HEK293 (cell line): Measurements from ENCODE around the gene CDKN2A.

Experiments
- CTCF ChIA-PET: fragments of 350-600 bp; formaldehyde crosslinking; extraction: SDS; loops from one replicate; lab custom pipeline; 2021; ENCODE audit warnings: antibody characterized with exemption; lab: Yijun Ruan, JAX
- POLR2A ChIA-PET: fragments of 300-600 bp; formaldehyde crosslinking; extraction: SDS; loops from one replicate; lab custom pipeline; 2020; ENCODE audit warnings: antibody characterized with exemption, inconsistent platforms; lab: Yijun Ruan, JAX
- H3K27ac ChIP-seq: fragments of 200-500 bp; sonication (Bioruptor generic); 2 replicates; pipeline ENCODE4 v1.5.1; 2014; ENCODE audit warnings: low read depth, low read length, control low read depth, inconsistent platforms; ENCODE audit errors: extremely low read depth
- H3K36me3 ChIP-seq, 2 experiments: fragments of 200-500 bp in 1 of 2; sonication (Bioruptor generic) in 1 of 2; 1 replicate in 1 of 2; 2 replicates in 1 of 2; pipeline ENCODE4 v1.5.1; 2014 to 2017; ENCODE audit warnings: inconsistent platforms in 2 of 2, low read length in 2 of 2; ENCODE audit not compliant: control insufficient read depth in 2 of 2, insufficient read depth in 1 of 2
- H3K4me1 ChIP-seq: fragments of 200-500 bp; sonication (Bioruptor generic); 2 replicates; pipeline ENCODE4 v1.5.1; 2014; ENCODE audit warnings: mild to moderate bottlenecking, low read length, inconsistent platforms; ENCODE audit not compliant: control insufficient read depth, insufficient read depth
- H3K4me3 ChIP-seq: 2 replicates; pipeline ENCODE4 v1.5.1; 2011; ENCODE audit warnings: low read depth, mild to moderate bottlenecking, control low read depth, low read length, moderate library complexity
- H3K9me3 ChIP-seq: fragments of 200-500 bp; sonication (Bioruptor generic); 2 replicates; pipeline ENCODE4 v1.5.1; 2014; ENCODE audit warnings: low read depth, low read length, inconsistent platforms; ENCODE audit not compliant: control insufficient read depth, insufficient read depth
- GLIS1 ChIP-seq: fragments of 450-650 bp; formaldehyde crosslinking; IDR thresholded peaks from 2 replicates; pipeline ENCODE4 v1.5.1; 2016; ENCODE audit warnings: missing biosample characterization, missing genetic modification characterization
- HOXC10 ChIP-seq: sonication (generic); formaldehyde crosslinking; IDR thresholded peaks from 2 replicates; pipeline ENCODE4 v1.8.1; 2023; ENCODE audit warnings: mild to moderate bottlenecking, missing genetic modification reagents
- KLF1 ChIP-seq: fragments of 450-650 bp; formaldehyde crosslinking; IDR thresholded peaks from 2 replicates; pipeline ENCODE4 v1.5.1; 2016; ENCODE audit warnings: missing biosample characterization, missing genetic modification characterization
- KLF16 ChIP-seq: fragments of 450-650 bp; formaldehyde crosslinking; IDR thresholded peaks from 2 replicates; pipeline ENCODE4 v1.5.1; 2017; ENCODE audit warnings: missing biosample characterization, missing genetic modification characterization
- KLF8 ChIP-seq: fragments of 450-650 bp; formaldehyde crosslinking; IDR thresholded peaks from 2 replicates; pipeline ENCODE4 v1.5.1; 2016; ENCODE audit warnings: missing biosample characterization, missing genetic modification characterization
- SP3 ChIP-seq: fragments of 450-650 bp; formaldehyde crosslinking; IDR thresholded peaks from 2 replicates; pipeline ENCODE4 v1.5.1; 2016; ENCODE audit warnings: missing biosample characterization, missing genetic modification characterization
- ZBTB21 ChIP-seq: fragments of 450-650 bp; formaldehyde crosslinking; IDR thresholded peaks from 2 replicates; pipeline ENCODE4 v1.5.1; 2017; ENCODE audit warnings: missing biosample characterization, missing genetic modification characterization
- ZEB2 ChIP-seq: fragments of 450-650 bp; formaldehyde crosslinking; IDR thresholded peaks from 2 replicates; pipeline ENCODE4 v1.5.1; 2016; ENCODE audit warnings: missing biosample characterization, missing genetic modification characterization
- ZNF155 ChIP-seq: fragments of 450-650 bp; formaldehyde crosslinking; IDR thresholded peaks from 2 replicates; pipeline ENCODE4 v1.5.1; 2016; ENCODE audit warnings: missing biosample characterization, missing genetic modification characterization
- ZNF2 ChIP-seq: fragments of 450-650 bp; formaldehyde crosslinking; IDR thresholded peaks from 2 replicates; pipeline ENCODE4 v1.5.1; 2016; ENCODE audit warnings: missing biosample characterization, missing genetic modification characterization
- ZNF302 ChIP-seq: fragments of 450-650 bp; formaldehyde crosslinking; IDR thresholded peaks from 2 replicates; pipeline ENCODE4 v1.5.1; 2016; ENCODE audit warnings: missing biosample characterization, missing genetic modification characterization, low read depth
- ZNF311 ChIP-seq: fragments of 450-650 bp; formaldehyde crosslinking; IDR thresholded peaks from 2 replicates; pipeline ENCODE4 v1.5.1; 2017; ENCODE audit warnings: missing biosample characterization, missing genetic modification characterization, borderline replicate concordance
- ZNF366 ChIP-seq: fragments of 450-650 bp; formaldehyde crosslinking; conservative IDR thresholded peaks from 2 replicates; pipeline ENCODE4 v1.5.1; 2016; ENCODE audit warnings: missing biosample characterization, missing genetic modification characterization
- ZNF394 ChIP-seq: fragments of 450-650 bp; formaldehyde crosslinking; IDR thresholded peaks from 2 replicates; pipeline ENCODE4 v1.5.1; 2016; ENCODE audit warnings: missing biosample characterization, missing genetic modification characterization, mild to moderate bottlenecking, moderate library complexity, borderline replicate concordance
- ZNF416 ChIP-seq: fragments of 450-650 bp; formaldehyde crosslinking; IDR thresholded peaks from 2 replicates; pipeline ENCODE4 v1.5.1; 2016; ENCODE audit warnings: missing biosample characterization, missing genetic modification characterization
- ZNF48 ChIP-seq: fragments of 450-650 bp; formaldehyde crosslinking; IDR thresholded peaks from 2 replicates; pipeline ENCODE4 v1.5.1; 2016; ENCODE audit warnings: missing biosample characterization, missing genetic modification characterization
- ZNF529 ChIP-seq: fragments of 450-650 bp; formaldehyde crosslinking; IDR thresholded peaks from 2 replicates; pipeline ENCODE4 v1.5.1; 2017; ENCODE audit warnings: missing genetic modification characterization, missing biosample characterization; ENCODE audit not compliant: insufficient replicate concordance
- ZNF544 ChIP-seq: fragments of 450-650 bp; formaldehyde crosslinking; IDR thresholded peaks from 2 replicates; pipeline ENCODE4 v1.5.0; 2017; ENCODE audit warnings: missing biosample characterization, missing genetic modification characterization
- ZNF549 ChIP-seq: fragments of 450-650 bp; IDR thresholded peaks from 2 replicates; pipeline ENCODE4 v1.5.1; 2018; ENCODE audit warnings: missing biosample characterization, missing genetic modification characterization, mild to moderate bottlenecking, inconsistent platforms, moderate library complexity
- ZNF555 ChIP-seq: fragments of 450-650 bp; formaldehyde crosslinking; conservative IDR thresholded peaks from 2 replicates; pipeline ENCODE4 v1.5.1; 2017; ENCODE audit warnings: missing biosample characterization, mild to moderate bottlenecking, missing genetic modification characterization, inconsistent platforms
- ZNF571 ChIP-seq: fragments of 450-650 bp; formaldehyde crosslinking; IDR thresholded peaks from 2 replicates; pipeline ENCODE4 v1.5.0; 2017; ENCODE audit warnings: missing biosample characterization, missing genetic modification characterization
- ZNF600 ChIP-seq: fragments of 450-650 bp; formaldehyde crosslinking; IDR thresholded peaks from 2 replicates; pipeline ENCODE4 v1.5.1; 2016; ENCODE audit warnings: missing biosample characterization, missing genetic modification characterization
- ZNF677 ChIP-seq: fragments of 450-650 bp; IDR thresholded peaks from 2 replicates; pipeline ENCODE4 v1.5.0; 2018; ENCODE audit warnings: missing biosample characterization, mild to moderate bottlenecking, missing genetic modification characterization, moderate library complexity
- ZNF830 ChIP-seq: fragments of 450-650 bp; IDR thresholded peaks from 2 replicates; pipeline ENCODE4 v1.5.0; 2018; ENCODE audit warnings: missing biosample characterization, missing genetic modification characterization, low read depth, mild to moderate bottlenecking, moderate library complexity
- ZNF837 ChIP-seq: fragments of 450-650 bp; formaldehyde crosslinking; IDR thresholded peaks from 2 replicates; pipeline ENCODE4 v1.5.1; 2016; ENCODE audit warnings: missing biosample characterization, missing genetic modification characterization
- ZSCAN30 ChIP-seq: fragments of 450-650 bp; IDR thresholded peaks from 2 replicates; pipeline ENCODE4 v1.5.1; 2018; ENCODE audit warnings: missing biosample characterization, mild to moderate bottlenecking, missing genetic modification characterization, moderate library complexity
- TF ChIP-seq, protein P1 (sequence below): fragments of 450-650 bp; formaldehyde crosslinking; IDR thresholded peaks from 2 replicates; pipeline ENCODE4 v1.5.1; 2016; ENCODE audit warnings: missing biosample characterization, missing genetic modification characterization
- TF ChIP-seq, protein P2 (sequence below): fragments of 450-650 bp; formaldehyde crosslinking; IDR thresholded peaks from 2 replicates; pipeline ENCODE4 v1.5.1; 2017; ENCODE audit warnings: missing biosample characterization, missing genetic modification characterization
- TF ChIP-seq, protein P3 (sequence below): fragments of 450-650 bp; formaldehyde crosslinking; IDR thresholded peaks from 2 replicates; pipeline ENCODE4 v1.5.1; 2016; ENCODE audit warnings: missing biosample characterization, missing genetic modification characterization
- TF ChIP-seq, protein P4 (sequence below): fragments of 450-650 bp; formaldehyde crosslinking; IDR thresholded peaks from 2 replicates; pipeline ENCODE4 v1.5.1; 2016; ENCODE audit warnings: missing biosample characterization, missing genetic modification characterization
- TF ChIP-seq, protein P5 (sequence below): fragments of 450-650 bp; IDR thresholded peaks from 2 replicates; pipeline ENCODE4 v1.5.1; 2018; ENCODE audit warnings: missing biosample characterization, missing genetic modification characterization

CDKN2A gene

DNA sequence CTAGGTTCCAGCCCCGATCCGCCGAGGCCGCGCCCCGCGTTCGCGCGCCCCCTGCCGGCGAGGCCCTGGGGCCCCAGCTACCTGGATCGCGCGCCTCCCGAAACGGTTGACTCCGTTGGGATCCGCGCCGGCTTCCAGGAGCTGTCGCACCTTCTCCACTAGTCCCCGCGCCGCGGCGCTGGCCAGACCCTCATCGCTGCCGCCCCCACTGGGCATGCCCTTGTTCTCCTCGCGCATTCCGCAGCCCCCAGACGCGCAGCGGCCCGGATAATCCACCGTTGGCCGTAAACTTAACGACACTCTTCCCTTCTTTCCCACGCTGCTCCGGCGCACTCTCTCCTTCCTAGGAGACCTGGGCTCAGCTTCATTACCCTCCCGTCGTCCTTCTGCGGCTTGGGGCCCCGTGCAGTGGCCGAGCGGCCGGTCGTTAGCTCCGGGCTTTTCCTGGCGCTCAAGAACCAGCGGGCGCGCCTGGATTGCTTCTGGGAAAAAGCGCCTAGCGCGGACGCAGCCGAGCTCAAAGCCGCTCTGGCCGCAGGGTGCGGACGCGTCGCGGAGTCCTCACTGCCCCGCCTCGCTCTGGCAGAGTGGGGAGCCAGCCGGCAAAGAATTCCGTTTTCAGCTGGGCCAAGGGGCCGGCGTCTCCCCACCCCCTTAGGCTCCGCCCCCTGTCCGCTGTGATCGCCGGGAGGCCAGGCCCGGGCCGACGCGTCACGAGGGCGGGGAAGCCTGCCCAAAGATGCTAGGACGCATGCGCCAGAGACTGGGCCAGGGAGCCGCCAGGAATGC is 14.7 kb upstream of the CDKN2A start, which contains the start of gene CDKN2B (continued):
- TF ChIP-seq ZNF48, result no peak
- TF ChIP-seq GLIS1 (tag by site-specific recombination), result peak; percentile 31; the same call in 1 of the 2 replicates
- no peak for TF ChIP-seq HOXC10 (CRISPR knock-in tag)
- peak; percentile 80 for TF ChIP-seq ZNF394 (tag by site-specific recombination)
- TF ChIP-seq ZNF677 (tag by site-specific recombination), result no peak
- TF ChIP-seq KLF8, result peak; percentile 30
- TF ChIP-seq, protein P1, sequence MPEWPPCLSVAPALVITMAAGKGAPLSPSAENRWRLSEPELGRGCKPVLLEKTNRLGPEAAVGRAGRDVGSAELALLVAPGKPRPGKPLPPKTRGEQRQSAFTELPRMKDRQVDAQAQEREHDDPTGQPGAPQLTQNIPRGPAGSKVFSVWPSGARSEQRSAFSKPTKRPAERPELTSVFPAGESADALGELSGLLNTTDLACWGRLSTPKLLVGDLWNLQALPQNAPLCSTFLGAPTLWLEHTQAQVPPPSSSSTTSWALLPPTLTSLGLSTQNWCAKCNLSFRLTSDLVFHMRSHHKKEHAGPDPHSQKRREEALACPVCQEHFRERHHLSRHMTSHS (tag by site-specific recombination), result no peak
- peak; percentile 15; the same call in 1 of the 2 replicates for TF ChIP-seq KLF1 (tag by site-specific recombination)
- TF ChIP-seq ZNF529 (tag by site-specific recombination), result no peak
- no peak for TF ChIP-seq ZNF302 (tag by site-specific recombination)
- TF ChIP-seq ZNF366 (tag by site-specific recombination), result peak; percentile 79
- no peak for TF ChIP-seq ZNF311 (tag by site-specific recombination)
- TF ChIP-seq ZBTB21 (tag by site-specific recombination), result no peak
- TF ChIP-seq ZSCAN30, result peak; percentile 79
- peak; percentile 78 for TF ChIP-seq SP3 (tag by site-specific recombination)
- no peak for TF ChIP-seq ZNF549 (tag by site-specific recombination)
- peak; percentile 89 for TF ChIP-seq ZEB2
- TF ChIP-seq ZNF837 (tag by site-specific recombination), result 0 out of 2 replicates have a peak, but pooled peaks have one; percentile 67
- no peak for TF ChIP-seq ZNF416 (tag by site-specific recombination)
- TF ChIP-seq ZNF571 (tag by site-specific recombination), result no peak

DNA sequence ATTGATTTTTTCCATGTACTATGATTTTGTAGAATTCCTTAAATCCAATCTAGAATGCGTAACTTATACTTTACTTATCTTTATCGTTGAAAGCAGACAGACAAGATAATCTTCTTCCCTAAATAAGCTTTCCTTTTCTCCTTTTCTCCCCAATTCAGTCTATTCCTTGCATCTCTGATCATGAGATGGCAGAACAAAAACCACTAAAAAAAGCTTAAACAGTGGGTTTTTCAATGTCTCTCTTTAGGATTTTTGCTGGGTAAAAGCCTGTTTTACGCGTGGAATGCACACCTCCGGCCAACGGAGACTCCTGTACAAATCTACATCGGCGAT is 14.2 kb upstream of the CDKN2A start:
- H3K9me3 ChIP-seq, result no peaks in the 10 kb centered on the region
- peak overlapping the region; percentile 95 for H3K4me3 ChIP-seq
- peaks cover 1 to 21% of the 10 kb centered on the region in 2 experiments; a peak in 2 of 3 replicates for H3K36me3 ChIP-seq
- H3K4me1 ChIP-seq, result peaks cover 5% of the 10 kb centered on the region
- POLR2A ChIA-PET, result interaction anchor here (0.9 to 4.5 kb wide), 49 partner anchors 8 to 451 kb away, joined by 3 to 156 read pairs (median 8); partner anchors contain the start of genes CDKN2A, CDKN2B-AS1 and MTAP
- peak overlapping the region; percentile 85 for H3K27ac ChIP-seq
- CTCF ChIA-PET, result interaction anchor here (0.6 to 6.4 kb wide), 60 partner anchors 8 to 605 kb away, joined by 3 to 75 read pairs (median 5); partner anchors contain the start of genes CDKN2A and CDKN2B-AS1
- TF ChIP-seq, protein P2, sequence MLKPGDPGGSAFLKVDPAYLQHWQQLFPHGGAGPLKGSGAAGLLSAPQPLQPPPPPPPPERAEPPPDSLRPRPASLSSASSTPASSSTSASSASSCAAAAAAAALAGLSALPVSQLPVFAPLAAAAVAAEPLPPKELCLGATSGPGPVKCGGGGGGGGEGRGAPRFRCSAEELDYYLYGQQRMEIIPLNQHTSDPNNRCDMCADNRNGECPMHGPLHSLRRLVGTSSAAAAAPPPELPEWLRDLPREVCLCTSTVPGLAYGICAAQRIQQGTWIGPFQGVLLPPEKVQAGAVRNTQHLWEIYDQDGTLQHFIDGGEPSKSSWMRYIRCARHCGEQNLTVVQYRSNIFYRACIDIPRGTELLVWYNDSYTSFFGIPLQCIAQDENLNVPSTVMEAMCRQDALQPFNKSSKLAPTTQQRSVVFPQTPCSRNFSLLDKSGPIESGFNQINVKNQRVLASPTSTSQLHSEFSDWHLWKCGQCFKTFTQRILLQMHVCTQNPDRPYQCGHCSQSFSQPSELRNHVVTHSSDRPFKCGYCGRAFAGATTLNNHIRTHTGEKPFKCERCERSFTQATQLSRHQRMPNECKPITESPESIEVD (tag by site-specific recombination), result peak; percentile 17; the same call in 1 of the 2 replicates
- TF ChIP-seq ZNF544 (tag by site-specific recombination) (no peak), ZNF600 (tag by site-specific recombination) (no peak), KLF8 (no peak), ZNF2 (tag by site-specific recombination) (no peak), ZNF830 (no peak), KLF16 (tag by site-specific recombination) (no peak), ZNF155 (tag by site-specific recombination) (no peak), ZNF555 (no peak)
- TF ChIP-seq, protein P3, sequence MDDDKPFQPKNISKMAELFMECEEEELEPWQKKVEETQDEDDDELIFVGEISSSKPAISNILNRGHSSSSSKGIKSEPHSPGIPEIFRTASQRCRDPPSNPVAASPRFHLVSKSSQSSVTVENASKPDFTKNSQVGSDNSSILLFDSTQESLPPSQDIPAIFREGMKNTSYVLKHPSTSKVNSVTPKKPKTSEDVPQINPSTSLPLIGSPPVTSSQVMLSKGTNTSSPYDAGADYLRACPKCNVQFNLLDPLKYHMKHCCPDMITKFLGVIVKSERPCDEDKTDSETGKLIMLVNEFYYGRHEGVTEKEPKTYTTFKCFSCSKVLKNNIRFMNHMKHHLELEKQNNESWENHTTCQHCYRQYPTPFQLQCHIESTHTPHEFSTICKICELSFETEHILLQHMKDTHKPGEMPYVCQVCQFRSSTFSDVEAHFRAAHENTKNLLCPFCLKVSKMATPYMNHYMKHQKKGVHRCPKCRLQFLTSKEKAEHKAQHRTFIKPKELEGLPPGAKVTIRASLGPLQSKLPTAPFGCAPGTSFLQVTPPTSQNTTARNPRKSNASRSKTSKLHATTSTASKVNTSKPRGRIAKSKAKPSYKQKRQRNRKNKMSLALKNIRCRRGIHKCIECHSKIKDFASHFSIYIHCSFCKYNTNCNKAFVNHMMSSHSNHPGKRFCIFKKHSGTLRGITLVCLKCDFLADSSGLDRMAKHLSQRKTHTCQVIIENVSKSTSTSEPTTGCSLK, result no peak
- TF ChIP-seq, protein P4, sequence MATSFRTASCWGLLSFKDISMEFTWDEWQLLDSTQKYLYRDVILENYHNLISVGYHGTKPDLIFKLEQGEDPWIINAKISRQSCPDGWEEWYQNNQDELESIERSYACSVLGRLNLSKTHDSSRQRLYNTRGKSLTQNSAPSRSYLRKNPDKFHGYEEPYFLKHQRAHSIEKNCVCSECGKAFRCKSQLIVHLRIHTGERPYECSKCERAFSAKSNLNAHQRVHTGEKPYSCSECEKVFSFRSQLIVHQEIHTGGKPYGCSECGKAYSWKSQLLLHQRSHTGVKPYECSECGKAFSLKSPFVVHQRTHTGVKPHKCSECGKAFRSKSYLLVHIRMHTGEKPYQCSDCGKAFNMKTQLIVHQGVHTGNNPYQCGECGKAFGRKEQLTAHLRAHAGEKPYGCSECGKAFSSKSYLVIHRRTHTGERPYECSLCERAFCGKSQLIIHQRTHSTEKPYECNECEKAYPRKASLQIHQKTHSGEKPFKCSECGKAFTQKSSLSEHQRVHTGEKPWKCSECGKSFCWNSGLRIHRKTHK (tag by site-specific recombination), result no peak
- TF ChIP-seq, protein P5, sequence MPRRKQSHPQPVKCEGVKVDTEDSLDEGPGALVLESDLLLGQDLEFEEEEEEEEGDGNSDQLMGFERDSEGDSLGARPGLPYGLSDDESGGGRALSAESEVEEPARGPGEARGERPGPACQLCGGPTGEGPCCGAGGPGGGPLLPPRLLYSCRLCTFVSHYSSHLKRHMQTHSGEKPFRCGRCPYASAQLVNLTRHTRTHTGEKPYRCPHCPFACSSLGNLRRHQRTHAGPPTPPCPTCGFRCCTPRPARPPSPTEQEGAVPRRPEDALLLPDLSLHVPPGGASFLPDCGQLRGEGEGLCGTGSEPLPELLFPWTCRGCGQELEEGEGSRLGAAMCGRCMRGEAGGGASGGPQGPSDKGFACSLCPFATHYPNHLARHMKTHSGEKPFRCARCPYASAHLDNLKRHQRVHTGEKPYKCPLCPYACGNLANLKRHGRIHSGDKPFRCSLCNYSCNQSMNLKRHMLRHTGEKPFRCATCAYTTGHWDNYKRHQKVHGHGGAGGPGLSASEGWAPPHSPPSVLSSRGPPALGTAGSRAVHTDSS (tag by site-specific recombination), result peak; percentile 27; the same call in 1 of the 2 replicates
